Measurements from ENCODE around the gene WNT5B. TPM values are rescaled to one million over a fixed set of nuclear protein-coding genes. Genes with fewer than 3 reads are reported as not detected.

The WNT5B gene
- total and polyA plus RNA-seq, 2 donors (not counting 3 experiments of a cell fraction or from before 2014, with no cell fraction given), result not detected

GRCh38 chr12:1650978-1651361 is 21.9 kb downstream of the WNT5B start:
- no peak for DNase-seq (ENCODE audit: low read depth, low spot score)
- no peaks in the 10 kb centered on the region for H3K9me3 ChIP-seq (replicated peaks; ENCODE audit: control insufficient read depth, insufficient read depth, low read length)
- dilution Hi-C loops (cut with MboI; ENCODE audit: extremely low pct_ligation_motif_present, low sequenced_read_pairs), result no loop called here

GRCh38 chr12:1651946-1652345 is 22.9 kb downstream of the WNT5B start:
- FAIRE-seq, result no peak

More at GRCh38 chr12:1650978-1651361, 21.9 kb downstream of the WNT5B start:
- Histone ChIP-seq H3K9me1 (replicated peaks; ENCODE audit: control insufficient read depth, extremely low read depth, insufficient read depth, low read length) (no peaks in the 10 kb centered on the region), H3K4me2 (ENCODE audit: insufficient read depth, low read length) (no peak overlapping the region), H3K4me1 (ENCODE audit: control insufficient read depth, extremely low read depth, insufficient read depth, low read length) (no peaks in the 10 kb centered on the region), H3K4me3 (replicated peaks in 1 of 3; ENCODE audit: insufficient read depth in 1 of 3, low read depth in 1 of 3, low read length in 3 of 3) (no peak overlapping the region), H2AFZ (ENCODE audit: low read depth, low read length) (no peak overlapping the region), H3K36me3 (ENCODE audit: control insufficient read depth in 2 of 2, extremely low read depth in 1 of 2, insufficient read depth in 2 of 2, low read length in 2 of 2) (no peaks in the 10 kb centered on the region), H3K27ac (ENCODE audit: insufficient read depth, low read depth, low read length) (no peak overlapping the region), H4K20me1 (replicated peaks; ENCODE audit: control insufficient read depth, extremely low read depth, insufficient read depth, low read length) (no peaks in the 10 kb centered on the region), H3K27me3 (ENCODE audit: control insufficient read depth in 2 of 2, insufficient read depth in 2 of 2, low read length in 2 of 2) (peaks cover 24 to 27% of the 10 kb centered on the region in 2 experiments), H3K79me2 (ENCODE audit: control insufficient read depth, insufficient read depth, low read length) (no peaks in the 10 kb centered on the region), H3K9ac (replicated peaks; ENCODE audit: extremely low read depth, insufficient read depth, low read length) (no peak overlapping the region)
- FAIRE-seq, result no peak
- intact Hi-C loops (cut with micrococcal nuclease), result loop anchor here (5.0 kb wide), 1 partner anchor 381 kb away; no protein-coding TSS in a partner anchor
- CTCF ChIA-PET, result interaction anchor here (1.2 to 11.4 kb wide), 3 partner anchors 16 to 289 kb away, joined by 6 to 840 read pairs (median 15); no protein-coding TSS in a partner anchor
- no peak for TF ChIP-seq GATA2 (IDR thresholded peaks at IDR 0.05; ENCODE audit: insufficient read depth, insufficient read length, low read depth, low read length)
- TF ChIP-seq MYC (IDR thresholded peaks at IDR 0.05; ENCODE audit: low read depth, low read length), result no peak
- TF ChIP-seq EZH2 (IDR thresholded peaks at IDR 0.05; ENCODE audit: borderline replicate concordance, low read depth, low read length, severe bottlenecking), result no peak
- no peak for TF ChIP-seq JUN (IDR thresholded peaks at IDR 0.05; ENCODE audit: borderline replicate concordance, insufficient read depth, insufficient read length, low read depth)
- TF ChIP-seq MAX (IDR thresholded peaks at IDR 0.05; ENCODE audit: insufficient read depth, insufficient read length), result no peak
- POLR2A ChIA-PET, result no interaction called here
- BruUV-seq (replicated peaks), result no TSS peak

More at GRCh38 chr12:1651946-1652345, 22.9 kb downstream of the WNT5B start:
- Histone ChIP-seq H3K4me2 (ENCODE audit: insufficient read depth, low read length) (no peak overlapping the region), H3K27ac (ENCODE audit: insufficient read depth, low read depth, low read length) (no peak overlapping the region), H3K36me3 (ENCODE audit: control insufficient read depth in 2 of 2, extremely low read depth in 1 of 2, insufficient read depth in 2 of 2, low read length in 2 of 2) (no peaks in the 10 kb centered on the region), H3K9me3 (replicated peaks; ENCODE audit: control insufficient read depth, insufficient read depth, low read length) (no peaks in the 10 kb centered on the region), H4K20me1 (replicated peaks; ENCODE audit: control insufficient read depth, extremely low read depth, insufficient read depth, low read length) (no peaks in the 10 kb centered on the region), H3K4me3 (replicated peaks in 1 of 3; ENCODE audit: insufficient read depth in 1 of 3, low read depth in 1 of 3, low read length in 3 of 3) (no peak overlapping the region), H2AFZ (ENCODE audit: low read depth, low read length) (no peak overlapping the region), H3K27me3 (ENCODE audit: control insufficient read depth in 2 of 2, insufficient read depth in 2 of 2, low read length in 2 of 2) (peaks cover 24 to 27% of the 10 kb centered on the region in 2 experiments), H3K9me1 (replicated peaks; ENCODE audit: control insufficient read depth, extremely low read depth, insufficient read depth, low read length) (no peaks in the 10 kb centered on the region), H3K79me2 (ENCODE audit: control insufficient read depth, insufficient read depth, low read length) (no peaks in the 10 kb centered on the region), H3K9ac (replicated peaks; ENCODE audit: extremely low read depth, insufficient read depth, low read length) (no peak overlapping the region), H3K4me1 (ENCODE audit: control insufficient read depth, extremely low read depth, insufficient read depth, low read length) (no peaks in the 10 kb centered on the region)
- CTCF ChIA-PET, result interaction anchor here (0.6 to 11.4 kb wide), 10 partner anchors 8 to 288 kb away, joined by 3 to 840 read pairs (median 12); no protein-coding TSS in a partner anchor
- TF ChIP-seq MAX (IDR thresholded peaks at IDR 0.05; ENCODE audit: insufficient read depth, insufficient read length) (no peak), FOS (IDR thresholded peaks at IDR 0.05; ENCODE audit: borderline replicate concordance, insufficient read depth, low read length) (no peak), CTCF (IDR thresholded peaks at IDR 0.05; ENCODE audit: extremely low read depth in 1 of 2, insufficient read depth in 1 of 2, low read depth in 1 of 2, low read length in 2 of 2) (no peak), POLR2A (IDR thresholded peaks at IDR 0.05; ENCODE audit: low read depth, low read length) (no peak), MYC (IDR thresholded peaks at IDR 0.05; ENCODE audit: low read depth, low read length) (no peak), GATA2 (IDR thresholded peaks at IDR 0.05; ENCODE audit: insufficient read depth, insufficient read length, low read depth, low read length) (no peak), JUN (IDR thresholded peaks at IDR 0.05; ENCODE audit: borderline replicate concordance, insufficient read depth, insufficient read length, low read depth) (no peak), POLR2AphosphoS5 (IDR thresholded peaks at IDR 0.05; ENCODE audit: insufficient read depth, low read depth, low read length) (no peak), EZH2 (IDR thresholded peaks at IDR 0.05; ENCODE audit: borderline replicate concordance, low read depth, low read length, severe bottlenecking) (no peak)
- dilution Hi-C loops (cut with MboI; ENCODE audit: extremely low pct_ligation_motif_present, low sequenced_read_pairs), result no loop called here
- DNase-seq (ENCODE audit: low read depth, low spot score), result no peak
- no TSS peak for BruUV-seq (replicated peaks)
- POLR2A ChIA-PET, result no interaction called here
- intact Hi-C loops (cut with micrococcal nuclease), result loop anchor here (1.0 to 5.0 kb wide), 3 partner anchors 39 to 380 kb away; partner anchors contain the start of gene ADIPOR2
